GM23248 (cell line): ENCODE results near the gene HOXC11. TPM values are rescaled to one million over a fixed set of nuclear protein-coding genes. Genes with fewer than 3 reads are reported as not detected.

ENCODE experiments used
- DNase-seq: peaks from one replicate; pipeline ENCODE4 v3.0.0-alpha.2; 2015
- H2AFZ ChIP-seq: fragments of 200-600 bp; sonication (generic); 2 replicates; pipeline ENCODE4 v1.6.1; 2016; ENCODE audit warnings: antibody characterized with exemption
- H3F3A ChIP-seq: fragments of 200-600 bp; sonication (generic); 2 replicates; pipeline ENCODE4 v1.6.1; 2016; ENCODE audit warnings: mild to moderate bottlenecking, antibody characterized with exemption, mixed run types; ENCODE audit not compliant: insufficient read depth
- H3K27ac ChIP-seq: fragments of 200-600 bp; sonication (generic); 2 replicates; pipeline ENCODE4 v1.5.1; 2016; ENCODE audit warnings: mild to moderate bottlenecking
- H3K27me3 ChIP-seq: fragments of 200-600 bp; sonication (generic); replicated peaks from 2 replicates; pipeline ENCODE4 v1.6.1; 2016; ENCODE audit warnings: mild to moderate bottlenecking; ENCODE audit not compliant: insufficient read depth
- H3K36me3 ChIP-seq: fragments of 200-600 bp; sonication (generic); 2 replicates; pipeline ENCODE4 v1.6.1; 2016; ENCODE audit warnings: low read depth, mild to moderate bottlenecking
- H3K4me1 ChIP-seq: fragments of 200-600 bp; sonication (generic); 2 replicates; pipeline ENCODE4 v1.6.1; 2016; ENCODE audit warnings: mild to moderate bottlenecking; ENCODE audit not compliant: insufficient read depth
- H3K4me2 ChIP-seq: fragments of 200-600 bp; sonication (generic); one replicate; pipeline ENCODE4 v1.6.1; 2016; ENCODE audit warnings: mild to moderate bottlenecking; ENCODE audit not compliant: unreplicated experiment
- H3K4me3 ChIP-seq: fragments of 200-600 bp; sonication (generic); 2 replicates; pipeline ENCODE4 v1.5.1; 2016; ENCODE audit warnings: mild to moderate bottlenecking
- H3K79me2 ChIP-seq: fragments of 200-600 bp; sonication (generic); 2 replicates; pipeline ENCODE4 v1.6.1; 2016; ENCODE audit warnings: mild to moderate bottlenecking; ENCODE audit not compliant: insufficient read depth
- H3K9ac ChIP-seq: fragments of 200-600 bp; sonication (generic); 2 replicates; pipeline ENCODE4 v1.6.1; 2016; ENCODE audit warnings: mild to moderate bottlenecking
- H3K9me2 ChIP-seq: fragments of 200-600 bp; sonication (generic); 2 replicates; pipeline ENCODE4 v1.6.1; 2016; ENCODE audit warnings: mixed run types, mild to moderate bottlenecking, moderate library complexity; ENCODE audit not compliant: insufficient read depth
- H3K9me3 ChIP-seq: fragments of 200-600 bp; sonication (generic); one replicate; pipeline ENCODE4 v1.6.1; 2017; ENCODE audit warnings: low read depth
- H4K20me1 ChIP-seq: fragments of 200-600 bp; sonication (generic); 2 replicates; pipeline ENCODE4 v1.6.0; 2016; ENCODE audit not compliant: insufficient read depth
- EZH2 ChIP-seq: fragments of 200-600 bp; sonication (generic); IDR thresholded peaks from 2 replicates; pipeline ENCODE4 v1.6.1; 2018; ENCODE audit warnings: antibody characterized with exemption, mild to moderate bottlenecking; ENCODE audit not compliant: insufficient read depth, poor library complexity, severe bottlenecking
- EZH2phosphoT487 ChIP-seq: fragments of 200-600 bp; sonication (generic); IDR thresholded peaks from 2 replicates; pipeline ENCODE4 v1.6.1; 2018; ENCODE audit warnings: antibody characterized with exemption, moderate library complexity, mild to moderate bottlenecking, low read depth; ENCODE audit not compliant: insufficient read depth
- WGBS, 2 experiments: methylation state at CpG; one replicate each; pipeline ENCODE4 v1.1.6; 2015 to 2017; ENCODE audit warnings: low lambda C conversion rate in 2 of 2, low coverage in 1 of 2; ENCODE audit errors: missing lambda C conversion rate in 2 of 2; 5-methylcytosine and 5-hydroxymethylcytosine counted together
- in situ Hi-C: fragments of 300-500 bp; cut with MboI; formaldehyde crosslinking; loops from 2 replicates; pipeline ENCODE4 v1.15.0; 2020
- polyA plus RNA-seq: library from polyadenylated mRNA; unstranded; fragments of >200 nt; fragmentation: Nextera tagmentation; extraction: Ambion mirVana; gene quantifications from 2 replicates; pipeline ENCODE4 v1.2.1, GENCODE V29; 2016
- total RNA-seq: library from RNA; depleted of rRNA; stranded (reverse); fragments of >200 nt; shearing (Covaris generic); gene quantifications from 2 replicates; pipeline ENCODE4 v1.2.3, GENCODE V29; 2014

Gene HOXC11
- total and polyA plus RNA-seq, 2 experiments from 2014 or later: not detected

GRCh38 chr12:53938326-53939140 is 34.4 kb upstream of the HOXC11 start, which contains the start of gene HOXC13:
Gene HOXC13 (plus strand): TSS chr12:53938831. CDS start chr12:53938907, 76 bp downstream.
- peak; percentile 50 for DNase-seq
- H3K9me3 ChIP-seq: no peaks in the 10 kb centered on the region
- H3K27me3 ChIP-seq: peaks cover 97% of the 10 kb centered on the region
- 0 out of 2 replicates have a peak within 1 kb of the TSS, but pooled peaks have one; percentile 12 for H3K4me3 ChIP-seq
- no peak for TF ChIP-seq EZH2phosphoT487
- TF ChIP-seq EZH2: no peak
- no peaks in the 10 kb centered on the region for H3F3A ChIP-seq
- H3K4me1 ChIP-seq: no peaks in the 10 kb centered on the region
- peak within 1 kb of the TSS; percentile 10 for H3K4me2 ChIP-seq
- H3K9me2 ChIP-seq: no peaks in the 10 kb centered on the region
- no peaks in the 10 kb centered on the region for H3K36me3 ChIP-seq
- 6 to 9% methylated on average over 27 to 51 of the region's 56 CpGs for WGBS, 2 experiments
- H3K9ac ChIP-seq: no peak within 1 kb of the TSS
- H3K27ac ChIP-seq: no peak within 1 kb of the TSS
- H4K20me1 ChIP-seq: no peaks in the 10 kb centered on the region
- H2AFZ ChIP-seq: no peak within 1 kb of the TSS
- no peaks in the 10 kb centered on the region for H3K79me2 ChIP-seq
- in situ Hi-C loops: no loop called here

GRCh38 chr12:53939141-53940108 is 33.5 kb upstream of the HOXC11 start:
- TF ChIP-seq EZH2phosphoT487 (0 out of 2 replicates have a peak, but pooled peaks have one; percentile 42), EZH2 (peak; percentile 63)
- Histone ChIP-seq H4K20me1 (no peaks in the 10 kb centered on the region), H3K4me2 (peak overlapping the region; percentile 10), H3K79me2 (no peaks in the 10 kb centered on the region), H3K9me3 (no peaks in the 10 kb centered on the region), H3K27me3 (peaks cover 97% of the 10 kb centered on the region), H3F3A (no peaks in the 10 kb centered on the region), H3K27ac (no peak overlapping the region), H3K9ac (no peak overlapping the region), H3K4me1 (no peaks in the 10 kb centered on the region), H3K9me2 (no peaks in the 10 kb centered on the region), H3K4me3 (0 out of 2 replicates have a peak overlapping the region, but pooled peaks have one; percentile 12), H2AFZ (no peak overlapping the region), H3K36me3 (no peaks in the 10 kb centered on the region)
- DNase-seq: peak; percentile 79
- 7 to 8% methylated on average over 36 to 64 of the region's 91 CpGs for WGBS, 2 experiments
- in situ Hi-C loops: no loop called here

- H3K36me3 ChIP-seq: no peaks in the 10 kb centered on the region
- no peak overlapping the region for H2AFZ ChIP-seq
- H3K27ac ChIP-seq: no peak overlapping the region
- H3K27me3 ChIP-seq: peaks cover 97% of the 10 kb centered on the region
- H3K4me1 ChIP-seq: no peaks in the 10 kb centered on the region
- TF ChIP-seq EZH2phosphoT487 (no peak), EZH2 (peak; percentile 5)
- H3K79me2 ChIP-seq: no peaks in the 10 kb centered on the region
- no peak overlapping the region for H3K4me2 ChIP-seq
- in situ Hi-C loops: no loop called here
- H3F3A ChIP-seq: no peaks in the 10 kb centered on the region
- H3K9me3 ChIP-seq: no peaks in the 10 kb centered on the region
- H3K4me3 ChIP-seq: no peak overlapping the region
- whole genome bisulfite sequencing, 2 experiments: 10 to 14% methylated on average over 9 of the region's 9 CpGs
- DNase-seq: no peak
- no peak overlapping the region for H3K9ac ChIP-seq
- H4K20me1 ChIP-seq: no peaks in the 10 kb centered on the region
- H3K9me2 ChIP-seq: no peaks in the 10 kb centered on the region
These were observed 32.4 kb upstream of the HOXC11 start for GRCh38 chr12:53940443-53941014.

GRCh38 chr12:53941187-53941586 is 31.7 kb upstream of the HOXC11 start:
- no peaks in the 10 kb centered on the region for H4K20me1 ChIP-seq
- H3K9me2 ChIP-seq: no peaks in the 10 kb centered on the region
- peaks cover 97% of the 10 kb centered on the region for H3K27me3 ChIP-seq
- no peaks in the 10 kb centered on the region for H3F3A ChIP-seq
- H3K9me3 ChIP-seq: no peaks in the 10 kb centered on the region
- no peaks in the 10 kb centered on the region for H3K4me1 ChIP-seq
- no peaks in the 10 kb centered on the region for H3K79me2 ChIP-seq
- in situ Hi-C loops: no loop called here
- no peaks in the 10 kb centered on the region for H3K36me3 ChIP-seq
- no peak overlapping the region for H2AFZ ChIP-seq
- no peak overlapping the region for H3K4me2 ChIP-seq
- no peak overlapping the region for H3K27ac ChIP-seq
- H3K4me3 ChIP-seq: no peak overlapping the region
- no peak for TF ChIP-seq EZH2
- no peak for DNase-seq
- no peak overlapping the region for H3K9ac ChIP-seq
